NCI-H69 (cell line): Measurements from ENCODE around the gene PCBP3.
A peak's percentile ranks its signal among the peaks of the same experiment; 100 is the strongest.
"Not testable (repeated sequence)": the region's sequence is repeated elsewhere in the genome, so short reads cannot be mapped to it uniquely, and the experiment has no call there.

Experiments used
- DNase-seq: peaks from one replicate; lab custom pipeline; 2025; lab: John Stamatoyannopoulos, UW

The PCBP3 gene

DNA sequence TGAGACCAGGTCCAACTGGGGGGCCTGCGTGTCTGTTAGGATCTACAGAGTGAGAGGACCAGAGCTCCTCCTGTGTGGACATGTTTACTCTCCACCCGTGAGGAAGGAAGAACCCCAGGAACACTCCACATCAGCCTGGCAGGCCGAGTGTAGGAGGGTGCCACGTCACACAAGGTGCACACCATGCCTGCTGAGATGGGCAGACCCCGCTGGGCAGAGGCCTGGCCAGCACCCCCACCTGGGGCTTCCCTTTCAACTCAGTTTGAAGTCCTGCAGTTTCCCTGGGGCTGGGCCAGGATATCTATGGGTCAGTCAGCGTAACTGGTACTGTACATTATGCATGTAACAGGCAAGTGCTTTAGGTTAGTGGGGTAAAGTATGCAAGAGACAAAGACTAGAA is 30.1 kb upstream of the PCBP3 start:
- no peak for DNase-seq

GRCh38 chr21:45613881-45614280 is 29.6 kb upstream of the PCBP3 start:
- no peak for DNase-seq

DNA sequence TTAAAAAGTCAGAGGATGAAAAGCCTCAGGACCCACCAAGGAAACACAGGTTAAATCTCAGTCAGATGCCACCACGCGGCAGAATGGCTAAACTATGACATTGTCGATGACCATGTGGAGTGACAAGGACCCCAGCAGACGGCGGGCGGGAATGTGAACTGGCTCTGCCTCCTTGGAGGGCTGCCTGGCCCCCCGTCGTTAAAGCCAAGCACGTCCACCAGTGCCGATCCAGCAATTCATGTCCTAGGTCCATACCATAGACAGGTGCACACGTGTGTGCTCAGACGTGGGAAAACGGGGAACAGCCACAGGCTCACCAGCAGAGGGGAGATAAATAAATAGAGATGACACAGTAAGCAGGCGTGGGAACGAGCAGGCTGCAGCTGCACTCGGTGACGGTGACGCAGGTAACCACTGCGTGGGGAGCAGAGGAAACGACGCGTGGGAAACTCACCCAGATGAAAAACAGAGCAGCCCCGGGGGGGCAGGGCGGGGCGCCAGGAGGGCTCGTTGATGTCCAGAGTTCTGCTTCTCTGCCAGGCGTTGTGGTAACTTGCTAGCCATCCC is 28.3 kb upstream of the PCBP3 start:
- DNase-seq: peak; percentile 48

GRCh38 chr21:45617021-45617921 is 26.3 kb upstream of the PCBP3 start:
- DNase-seq: no peak

DNA sequence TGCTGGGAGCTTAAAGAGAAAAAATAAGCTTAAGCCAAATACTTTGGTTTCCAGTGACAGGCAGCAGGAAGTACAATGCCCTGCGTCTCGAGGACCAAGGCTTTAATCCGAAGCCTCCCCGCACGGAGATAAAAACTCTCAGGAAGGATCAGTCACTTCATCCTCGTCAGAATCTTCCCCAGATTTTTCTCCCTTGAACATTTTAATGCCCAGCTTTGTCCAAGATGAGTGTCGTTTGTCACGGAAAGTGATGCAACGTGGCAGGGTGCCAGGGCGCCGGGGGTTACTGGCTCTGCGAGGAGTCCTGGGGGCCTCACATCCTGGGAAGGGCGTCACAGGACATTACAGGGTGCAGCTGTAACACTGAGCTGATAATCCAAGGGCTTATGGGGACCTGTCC is 25.2 kb upstream of the PCBP3 start:
- peak; percentile 43 for DNase-seq

DNA sequence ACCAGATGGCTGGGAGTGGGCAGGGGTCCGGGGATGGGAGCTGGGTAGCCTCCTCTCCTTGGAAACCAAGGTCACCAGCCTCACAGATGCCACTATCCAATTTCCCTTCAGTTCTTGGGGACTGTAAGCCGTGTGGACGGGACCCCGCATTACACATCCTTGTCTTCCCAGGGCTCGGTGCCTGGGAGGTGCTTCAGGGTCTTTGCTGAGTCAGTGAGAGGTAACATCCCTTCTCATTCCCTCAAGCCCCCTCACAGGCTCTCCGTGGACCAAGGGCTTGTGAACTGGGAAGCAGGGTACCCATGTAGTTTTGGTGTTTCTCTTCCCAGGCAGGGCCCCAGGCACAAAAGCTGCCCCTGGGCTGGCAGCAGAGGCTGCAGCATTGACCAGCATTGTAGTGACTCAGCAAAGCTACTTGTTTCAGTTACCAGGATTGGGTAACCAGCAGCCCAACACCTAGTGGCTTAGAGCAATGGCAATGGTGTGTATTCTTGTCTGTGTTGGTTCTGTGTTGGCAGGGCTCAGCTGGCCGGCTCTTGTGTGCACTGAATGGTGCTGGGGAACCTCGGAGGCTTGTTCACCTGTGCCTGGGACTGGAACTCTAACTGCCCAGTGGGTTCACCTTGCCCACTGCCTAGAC is 24.6 kb upstream of the PCBP3 start:
- DNase-seq: no peak

DNA sequence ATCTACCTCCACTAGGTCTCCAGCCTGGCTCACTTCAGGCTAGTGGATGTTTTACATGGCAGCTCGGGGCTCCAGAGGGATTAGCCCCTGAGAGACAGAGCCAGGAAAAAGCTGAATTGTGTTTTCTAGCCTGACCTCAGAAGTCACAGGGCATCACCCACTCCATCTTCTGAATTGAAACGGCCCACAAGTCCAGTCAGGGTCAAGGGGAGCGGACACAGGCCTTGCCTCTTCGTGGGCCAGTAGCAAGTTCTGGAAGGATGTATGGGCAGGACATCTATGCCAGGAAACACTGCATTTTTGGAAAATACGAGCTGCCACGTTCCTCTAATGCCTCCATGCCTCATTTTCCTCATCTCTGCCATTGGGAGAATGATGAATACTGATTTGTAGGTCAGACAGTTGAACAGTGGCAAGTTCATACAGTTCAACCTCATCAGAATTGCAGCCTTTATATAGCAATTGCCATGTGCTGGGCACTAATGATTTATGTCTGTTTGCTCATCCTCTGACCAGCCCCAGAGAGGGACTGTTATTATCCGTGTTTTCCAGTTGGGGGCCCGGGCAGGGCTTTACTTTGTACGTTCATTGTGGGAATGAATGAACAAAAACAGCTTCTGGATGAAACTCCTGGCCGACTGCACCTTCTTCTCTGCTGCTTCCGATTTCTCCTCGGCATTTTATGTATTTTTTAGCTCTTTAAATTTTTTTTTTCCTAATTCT is 23.2 kb upstream of the PCBP3 start:
- DNase-seq: peak; percentile 62

DNA sequence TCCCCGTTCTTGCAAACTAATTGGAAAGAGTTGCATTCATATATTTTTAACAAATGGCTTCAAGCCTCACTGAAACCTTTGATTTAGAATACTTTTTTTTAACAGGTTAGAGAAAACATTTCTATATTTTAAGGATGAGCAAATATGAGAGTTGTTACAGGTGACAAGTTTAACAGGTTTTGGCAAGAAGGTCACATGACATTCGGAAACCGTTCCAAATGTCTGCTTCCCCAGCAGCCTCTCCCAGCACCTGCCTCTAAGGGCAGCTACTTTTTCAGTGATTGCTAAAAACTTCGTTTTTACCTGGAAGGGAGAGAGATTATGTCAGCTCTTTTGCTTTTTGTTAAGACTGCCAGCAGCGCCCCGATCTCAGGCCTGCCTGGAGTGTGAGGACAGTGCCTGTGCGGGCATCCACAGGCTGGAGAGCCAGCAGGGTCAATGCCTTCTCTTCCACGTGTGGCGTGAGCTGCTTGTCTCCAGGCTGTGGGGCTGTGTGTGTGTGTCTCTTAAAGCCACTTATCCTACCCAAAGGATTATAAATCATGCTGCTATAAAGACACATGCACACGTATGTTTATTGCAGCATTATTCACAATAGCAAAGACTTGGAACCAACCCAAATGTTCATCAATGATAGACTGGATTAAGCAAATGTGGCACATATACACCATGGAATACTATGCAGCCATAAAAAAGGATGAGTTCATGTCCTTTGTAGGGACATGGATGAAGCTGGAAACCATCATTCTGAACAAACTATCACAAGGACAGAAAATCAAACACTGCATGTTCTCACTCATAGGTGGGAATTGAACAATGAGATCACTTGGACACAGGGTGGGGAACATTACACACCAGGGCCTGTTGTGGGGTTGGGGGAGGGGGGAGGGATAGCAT is 21.8 kb upstream of the PCBP3 start:
- not testable (repeated sequence) for DNase-seq

- no peak for DNase-seq
Observed at GRCh38 chr21:45622416-45623097, 21.0 kb upstream of the PCBP3 start.

GRCh38 chr21:45623436-45623835 is 20.1 kb upstream of the PCBP3 start:
- DNase-seq: no peak

DNA sequence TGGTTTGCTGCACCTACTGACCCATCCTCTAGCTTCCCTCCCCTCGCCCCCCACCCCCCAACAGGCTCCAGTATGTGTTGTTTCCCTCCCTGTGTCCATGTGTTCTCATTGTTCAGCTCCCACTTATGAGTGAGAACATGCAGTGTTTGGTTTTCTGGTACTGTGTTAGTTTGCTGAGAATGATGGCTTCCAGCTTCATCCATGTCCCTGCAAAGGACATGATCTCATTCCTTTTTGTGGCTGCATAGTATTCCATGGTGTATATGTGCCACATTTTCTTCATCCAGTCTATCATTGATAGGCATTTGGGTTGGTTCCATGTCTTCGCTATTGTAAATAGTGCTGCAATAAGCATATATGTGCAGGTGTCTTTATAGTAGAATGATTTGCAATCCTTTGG is 17.4 kb upstream of the PCBP3 start:
- DNase-seq: not testable (repeated sequence)

GRCh38 chr21:45629046-45629981 is 14.2 kb upstream of the PCBP3 start:
- no peak for DNase-seq

GRCh38 chr21:45630066-45630694 is 13.3 kb upstream of the PCBP3 start:
- DNase-seq: no peak

GRCh38 chr21:45630876-45631275 is 12.6 kb upstream of the PCBP3 start:
- DNase-seq: no peak

DNA sequence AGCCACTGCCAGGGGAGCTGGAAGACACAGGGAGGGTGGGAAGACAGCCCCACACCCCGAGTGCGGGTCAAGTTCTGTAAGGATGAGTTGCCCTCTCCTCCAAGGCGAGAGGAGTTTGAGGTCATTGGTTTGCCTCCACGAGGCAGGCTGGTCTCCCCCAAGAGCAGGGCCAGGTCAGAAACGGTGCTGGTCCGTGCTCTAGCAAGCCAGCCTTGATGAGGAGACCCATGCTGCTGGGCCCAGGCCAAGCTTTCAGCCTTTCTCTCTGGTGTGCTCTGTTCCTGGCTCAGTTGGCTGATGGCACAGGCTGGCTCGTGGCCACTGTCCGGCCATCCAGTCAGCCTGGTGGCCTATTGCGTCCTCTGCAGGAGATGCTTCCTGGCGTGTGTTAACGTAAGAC is 12.0 kb upstream of the PCBP3 start:
- DNase-seq: no peak

DNA sequence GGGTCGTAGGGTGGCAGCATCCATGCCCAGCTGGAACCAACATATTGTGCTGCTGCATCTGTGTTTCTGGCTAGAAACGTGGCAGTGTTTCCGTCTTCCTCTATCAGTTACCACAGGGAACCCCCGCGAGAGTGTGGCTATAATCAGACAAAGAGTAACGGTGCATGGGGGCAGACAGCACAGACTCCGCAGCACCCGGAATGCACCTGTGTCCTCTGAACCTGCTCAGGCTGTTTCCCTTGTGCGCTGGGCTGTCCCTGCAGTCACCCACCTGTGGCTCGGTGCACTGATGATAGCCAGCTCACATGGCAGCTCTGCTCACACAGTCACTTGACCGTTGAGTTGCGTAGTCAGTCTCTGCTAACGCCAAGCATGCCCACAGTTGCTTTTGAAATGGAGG is 11.4 kb upstream of the PCBP3 start:
- DNase-seq: no peak

GRCh38 chr21:45632637-45633251 is 10.8 kb upstream of the PCBP3 start:
- no peak for DNase-seq

GRCh38 chr21:45634511-45635183 is 8.9 kb upstream of the PCBP3 start:
- peak; percentile 65 for DNase-seq
